SU-DHL-6 (cell line): ENCODE data around the gene MIB2.
"Not testable (repeated sequence)": the region's sequence is repeated elsewhere in the genome, so short reads cannot be mapped to it uniquely, and the experiment has no call there.

Source experiments
- EZH2phosphoT487 ChIP-seq: fragments of 200-600 bp; sonication (generic), shearing (Covaris generic); conservative IDR thresholded peaks from 2 replicates; pipeline ENCODE4 v1.6.1; 2018; ENCODE audit warnings: mild to moderate bottlenecking, antibody characterized with exemption, low read length, moderate library complexity, mixed read lengths
- TF ChIP-seq, protein P1 (sequence below): fragments of 200-600 bp; sonication (generic); IDR thresholded peaks from one replicate; pipeline ENCODE4 v1.5.1; 2017; ENCODE audit warnings: antibody characterized with exemption, mild to moderate bottlenecking, low read length, moderate library complexity; ENCODE audit not compliant: insufficient read depth, poor library complexity, severe bottlenecking

DNA sequence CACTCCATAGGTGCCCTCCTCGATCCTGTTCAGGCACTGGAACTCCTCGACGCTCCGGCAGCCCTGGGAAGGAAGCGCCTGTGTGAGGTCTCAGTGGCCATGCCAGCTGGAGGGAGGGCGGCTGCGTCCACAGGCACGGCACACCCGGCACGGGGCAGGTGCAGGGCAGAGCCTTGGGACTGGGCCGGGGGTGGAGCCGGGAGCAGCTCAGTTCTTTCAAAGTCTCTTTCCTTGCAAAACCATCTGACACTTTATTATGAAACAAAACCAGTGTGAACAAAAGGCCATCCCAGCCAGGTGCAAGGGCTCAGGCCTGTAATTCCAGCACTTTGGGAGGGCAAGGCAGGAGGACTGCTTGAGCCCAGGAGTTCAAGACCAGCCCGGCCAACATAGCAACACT, 23.2 kb downstream of the MIB2 start:
- TF ChIP-seq, protein P1, sequence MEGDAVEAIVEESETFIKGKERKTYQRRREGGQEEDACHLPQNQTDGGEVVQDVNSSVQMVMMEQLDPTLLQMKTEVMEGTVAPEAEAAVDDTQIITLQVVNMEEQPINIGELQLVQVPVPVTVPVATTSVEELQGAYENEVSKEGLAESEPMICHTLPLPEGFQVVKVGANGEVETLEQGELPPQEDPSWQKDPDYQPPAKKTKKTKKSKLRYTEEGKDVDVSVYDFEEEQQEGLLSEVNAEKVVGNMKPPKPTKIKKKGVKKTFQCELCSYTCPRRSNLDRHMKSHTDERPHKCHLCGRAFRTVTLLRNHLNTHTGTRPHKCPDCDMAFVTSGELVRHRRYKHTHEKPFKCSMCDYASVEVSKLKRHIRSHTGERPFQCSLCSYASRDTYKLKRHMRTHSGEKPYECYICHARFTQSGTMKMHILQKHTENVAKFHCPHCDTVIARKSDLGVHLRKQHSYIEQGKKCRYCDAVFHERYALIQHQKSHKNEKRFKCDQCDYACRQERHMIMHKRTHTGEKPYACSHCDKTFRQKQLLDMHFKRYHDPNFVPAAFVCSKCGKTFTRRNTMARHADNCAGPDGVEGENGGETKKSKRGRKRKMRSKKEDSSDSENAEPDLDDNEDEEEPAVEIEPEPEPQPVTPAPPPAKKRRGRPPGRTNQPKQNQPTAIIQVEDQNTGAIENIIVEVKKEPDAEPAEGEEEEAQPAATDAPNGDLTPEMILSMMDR, result not testable (repeated sequence)
- TF ChIP-seq EZH2phosphoT487, result not testable (repeated sequence)
